GM13977 (cell line): ENCODE measurements around the gene FMNL2.
"Not testable (repeated sequence)": the region's sequence is repeated elsewhere in the genome, so short reads cannot be mapped to it uniquely, and the experiment has no call there.

ENCODE experiments used
- DNase-seq: peaks from one replicate; pipeline ENCODE4 v3.0.0; 2012; ENCODE audit warnings: low spot score
- CTCF ChIP-seq: IDR thresholded peaks from 2 replicates; pipeline ENCODE4 v1.5.1; 2012; ENCODE audit warnings: mild to moderate bottlenecking, control low read depth; ENCODE audit not compliant: insufficient read depth; ENCODE audit errors: extremely low read depth, missing control alignments
- in situ Hi-C: fragments of 300-500 bp; cut with MboI; formaldehyde crosslinking; loops from one replicate; pipeline ENCODE4 v1.12.0; 2022; ENCODE audit warnings: low sequenced_read_pairs, low pct_unique_long_range_greater_than_20kb, mixed read lengths, inconsistent platforms; ENCODE audit not compliant: unreplicated experiment

Gene FMNL2

GRCh38 chr2:152307863-152308262 is 27.1 kb upstream of the FMNL2 start:
- in situ Hi-C loops, result no loop called here
- no peak for TF ChIP-seq CTCF
- no peak for DNase-seq

- TF ChIP-seq CTCF, result no peak
- no peak for DNase-seq
- in situ Hi-C loops, result no loop called here
Observed at GRCh38 chr2:152309352-152310214, 25.4 kb upstream of the FMNL2 start.

- no peak for DNase-seq
- in situ Hi-C loops, result no loop called here
- no peak for TF ChIP-seq CTCF
Observed at GRCh38 chr2:152319822-152320570, 15.0 kb upstream of the FMNL2 start.

GRCh38 chr2:152320814-152321213 is 14.2 kb upstream of the FMNL2 start:
- DNase-seq, result no peak
- in situ Hi-C loops, result no loop called here
- no peak for TF ChIP-seq CTCF

- DNase-seq, result no peak
- TF ChIP-seq CTCF, result no peak
- in situ Hi-C loops, result no loop called here
Observed at GRCh38 chr2:152322222-152322621, 12.8 kb upstream of the FMNL2 start.

- DNase-seq, in situ Hi-C loops: not testable (repeated sequence)
Observed at GRCh38 chr2:152325126-152325525, 9.8 kb upstream of the FMNL2 start.

- in situ Hi-C loops, result no loop called here
- DNase-seq, result no peak
Observed at GRCh38 chr2:152326710-152327109, 8.3 kb upstream of the FMNL2 start.

More at GRCh38 chr2:152326710-152327109, 8.3 kb upstream of the FMNL2 start:
- no peak for TF ChIP-seq CTCF
